ENCODE data around the gene ASXL1.

DNA sequence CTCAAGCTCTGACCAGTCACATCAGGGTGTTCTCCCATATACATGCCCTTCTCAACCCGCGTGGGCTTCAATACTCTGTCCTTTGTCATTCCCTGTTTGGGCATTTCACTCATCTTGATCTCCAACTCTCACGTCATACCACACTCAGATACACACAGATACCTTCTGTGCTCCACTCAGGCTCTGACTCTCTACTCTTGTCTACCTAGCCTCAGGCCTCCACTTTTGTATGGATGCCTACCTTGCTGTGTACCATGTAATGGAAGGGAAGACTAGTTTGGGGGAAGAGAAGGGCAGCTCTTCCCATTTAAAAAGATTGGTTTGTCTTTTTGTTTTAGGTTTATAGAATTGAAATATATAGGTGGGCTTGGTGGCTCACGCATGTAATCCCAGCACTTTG lies 48.6 kb downstream of the ASXL1 start:
- TF ChIP-seq, protein P1, sequence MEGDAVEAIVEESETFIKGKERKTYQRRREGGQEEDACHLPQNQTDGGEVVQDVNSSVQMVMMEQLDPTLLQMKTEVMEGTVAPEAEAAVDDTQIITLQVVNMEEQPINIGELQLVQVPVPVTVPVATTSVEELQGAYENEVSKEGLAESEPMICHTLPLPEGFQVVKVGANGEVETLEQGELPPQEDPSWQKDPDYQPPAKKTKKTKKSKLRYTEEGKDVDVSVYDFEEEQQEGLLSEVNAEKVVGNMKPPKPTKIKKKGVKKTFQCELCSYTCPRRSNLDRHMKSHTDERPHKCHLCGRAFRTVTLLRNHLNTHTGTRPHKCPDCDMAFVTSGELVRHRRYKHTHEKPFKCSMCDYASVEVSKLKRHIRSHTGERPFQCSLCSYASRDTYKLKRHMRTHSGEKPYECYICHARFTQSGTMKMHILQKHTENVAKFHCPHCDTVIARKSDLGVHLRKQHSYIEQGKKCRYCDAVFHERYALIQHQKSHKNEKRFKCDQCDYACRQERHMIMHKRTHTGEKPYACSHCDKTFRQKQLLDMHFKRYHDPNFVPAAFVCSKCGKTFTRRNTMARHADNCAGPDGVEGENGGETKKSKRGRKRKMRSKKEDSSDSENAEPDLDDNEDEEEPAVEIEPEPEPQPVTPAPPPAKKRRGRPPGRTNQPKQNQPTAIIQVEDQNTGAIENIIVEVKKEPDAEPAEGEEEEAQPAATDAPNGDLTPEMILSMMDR (IDR thresholded peaks at IDR 0.05): no peak
- TF ChIP-seq POLR2AphosphoS5 (IDR thresholded peaks at IDR 0.05): no peak
- no peak for TF ChIP-seq EP300 (IDR thresholded peaks at IDR 0.05)
- no peak for TF ChIP-seq POLR2A (IDR thresholded peaks at IDR 0.05)
